ENCODE data around the gene NAGPA.

DNA sequence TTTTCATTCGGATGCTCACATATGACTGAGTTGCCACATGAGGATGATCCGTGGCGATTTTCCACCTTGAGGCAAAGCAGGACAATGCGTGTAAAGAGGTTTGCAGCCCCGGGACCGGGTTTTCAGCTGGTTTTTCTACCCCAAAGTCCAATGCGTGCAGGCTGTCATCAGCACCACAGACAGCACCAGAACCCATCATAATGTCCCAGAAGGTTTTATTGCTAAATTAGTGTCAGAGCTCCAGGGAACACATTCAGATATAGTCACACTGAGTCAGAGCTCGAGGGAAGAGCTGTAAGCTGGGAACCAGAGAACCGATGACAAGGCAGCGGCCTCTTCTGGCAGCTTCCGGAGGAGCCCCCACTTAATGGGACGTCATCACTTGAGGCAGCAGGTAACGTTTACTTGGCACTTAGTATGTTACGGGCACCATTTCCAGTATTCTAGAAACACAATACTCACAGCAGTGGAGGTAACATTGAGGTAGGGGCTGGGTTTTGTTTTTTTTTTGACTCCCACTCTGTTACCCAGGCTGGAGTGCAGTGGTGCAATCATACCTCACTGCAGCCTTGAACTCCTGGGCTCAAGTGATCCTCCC, 8.9 kb upstream of the NAGPA start:
- TF ChIP-seq, protein P1, sequence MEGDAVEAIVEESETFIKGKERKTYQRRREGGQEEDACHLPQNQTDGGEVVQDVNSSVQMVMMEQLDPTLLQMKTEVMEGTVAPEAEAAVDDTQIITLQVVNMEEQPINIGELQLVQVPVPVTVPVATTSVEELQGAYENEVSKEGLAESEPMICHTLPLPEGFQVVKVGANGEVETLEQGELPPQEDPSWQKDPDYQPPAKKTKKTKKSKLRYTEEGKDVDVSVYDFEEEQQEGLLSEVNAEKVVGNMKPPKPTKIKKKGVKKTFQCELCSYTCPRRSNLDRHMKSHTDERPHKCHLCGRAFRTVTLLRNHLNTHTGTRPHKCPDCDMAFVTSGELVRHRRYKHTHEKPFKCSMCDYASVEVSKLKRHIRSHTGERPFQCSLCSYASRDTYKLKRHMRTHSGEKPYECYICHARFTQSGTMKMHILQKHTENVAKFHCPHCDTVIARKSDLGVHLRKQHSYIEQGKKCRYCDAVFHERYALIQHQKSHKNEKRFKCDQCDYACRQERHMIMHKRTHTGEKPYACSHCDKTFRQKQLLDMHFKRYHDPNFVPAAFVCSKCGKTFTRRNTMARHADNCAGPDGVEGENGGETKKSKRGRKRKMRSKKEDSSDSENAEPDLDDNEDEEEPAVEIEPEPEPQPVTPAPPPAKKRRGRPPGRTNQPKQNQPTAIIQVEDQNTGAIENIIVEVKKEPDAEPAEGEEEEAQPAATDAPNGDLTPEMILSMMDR (IDR thresholded peaks at IDR 0.05): no peak
- TF ChIP-seq ZFX (IDR thresholded peaks at IDR 0.05; ENCODE audit: borderline replicate concordance): no peak
